Large intestine (tissue), 3 donors: ENCODE data around the gene TTC5. TPM values are rescaled to one million over a fixed set of nuclear protein-coding genes. Genes with fewer than 3 reads are reported as not detected.
"Not testable (repeated sequence)": the region's sequence is repeated elsewhere in the genome, so short reads cannot be mapped to it uniquely, and the experiment has no call there.

ENCODE experiments used
- DNase-seq, 2 donors: peaks; one replicate each; pipeline versions ENCODE4 v3.0.0 to v3.0.0-alpha.2; 2013
- H3K27ac ChIP-seq: one replicate; pipeline ENCODE4 v1.5.1; 2013; ENCODE audit warnings: low read length
- H3K27me3 ChIP-seq: 2 replicates; pipeline ENCODE4 v1.6.1; 2013; ENCODE audit warnings: low read length; ENCODE audit not compliant: control insufficient read depth, insufficient read depth
- H3K36me3 ChIP-seq: 2 replicates; pipeline ENCODE4 v1.6.1; 2013; ENCODE audit warnings: low read length; ENCODE audit not compliant: control insufficient read depth, insufficient read depth
- H3K4me1 ChIP-seq: one replicate; pipeline ENCODE4 v1.6.1; 2013; ENCODE audit warnings: low read length; ENCODE audit not compliant: control insufficient read depth, insufficient read depth
- H3K4me3 ChIP-seq: one replicate; pipeline ENCODE4 v1.5.1; 2013; ENCODE audit warnings: low read length
- H3K9me3 ChIP-seq: one replicate; pipeline ENCODE4 v1.6.1; 2013; ENCODE audit warnings: mild to moderate bottlenecking, low read depth, low read length, moderate library complexity; ENCODE audit not compliant: control insufficient read depth
- WGBS: methylation state at CpG from one replicate; pipeline ENCODE4 v1.1.5; 2013; ENCODE audit warnings: low lambda C conversion rate; ENCODE audit not compliant: insufficient coverage; 5-methylcytosine and 5-hydroxymethylcytosine counted together
- polyA plus RNA-seq: library from polyadenylated mRNA; unstranded; fragments of 120-200 nt; gene quantifications from one replicate; pipeline ENCODE4 v1.2.1, GENCODE V29; 2013

The TTC5 gene
- polyA plus RNA-seq, 1 donor = 14.2 TPM

DNA sequence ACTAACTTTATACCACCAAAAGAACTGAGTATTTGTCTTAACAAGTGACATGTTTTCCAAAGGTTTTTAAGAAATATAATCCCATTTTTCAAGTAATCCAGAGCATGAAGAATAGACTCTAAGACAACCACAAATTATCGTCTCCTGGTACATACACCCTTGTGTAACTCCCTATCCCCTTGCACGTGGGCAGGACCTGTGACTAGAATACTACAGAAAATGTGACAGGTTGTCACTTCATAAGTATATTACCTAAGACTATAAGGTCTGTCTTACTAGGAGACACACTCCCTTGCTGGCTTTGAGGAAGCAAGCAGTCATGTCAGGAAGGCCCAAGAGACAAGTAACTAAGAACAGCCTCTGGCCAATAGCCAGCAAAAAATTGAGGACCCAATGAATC, 8.3 kb upstream of the TTC5 start:
- no peak overlapping the region for H3K4me3 ChIP-seq
- H3K4me1 ChIP-seq = no peaks in the 10 kb centered on the region
- no peaks in the 10 kb centered on the region for H3K9me3 ChIP-seq
- H3K27ac ChIP-seq = no peak overlapping the region
- WGBS = no CpG with 5 or more reads among the region's 2 CpGs
- DNase-seq = no peak
- peaks cover 24% of the 10 kb centered on the region for H3K36me3 ChIP-seq
- no peaks in the 10 kb centered on the region for H3K27me3 ChIP-seq

DNA sequence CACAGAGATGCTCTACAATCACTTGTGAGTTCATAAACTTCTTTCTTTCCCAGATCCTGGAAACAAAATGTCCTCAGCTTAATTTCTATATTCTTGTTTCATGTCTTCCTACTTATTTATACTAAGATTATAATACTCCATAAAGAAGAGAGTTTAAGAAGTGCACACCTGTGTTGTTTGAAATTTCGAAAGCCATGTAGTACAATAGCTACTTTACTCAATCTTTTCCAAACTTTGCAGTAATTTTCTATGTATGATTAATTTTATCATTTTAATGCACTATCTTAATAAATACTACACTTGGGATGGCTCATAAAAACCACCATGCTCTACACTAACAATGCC, 300 bp upstream of the TTC5 start:
- Histone ChIP-seq H3K4me1 (no peaks in the 10 kb centered on the region), H3K36me3 (peaks cover 3% of the 10 kb centered on the region), H3K4me3 (no peak overlapping the region), H3K27me3 (no peaks in the 10 kb centered on the region), H3K9me3 (no peaks in the 10 kb centered on the region), H3K27ac (no peak overlapping the region)
- no peak for DNase-seq
- no CpG with 5 or more reads among the region's 1 CpG for WGBS

DNA sequence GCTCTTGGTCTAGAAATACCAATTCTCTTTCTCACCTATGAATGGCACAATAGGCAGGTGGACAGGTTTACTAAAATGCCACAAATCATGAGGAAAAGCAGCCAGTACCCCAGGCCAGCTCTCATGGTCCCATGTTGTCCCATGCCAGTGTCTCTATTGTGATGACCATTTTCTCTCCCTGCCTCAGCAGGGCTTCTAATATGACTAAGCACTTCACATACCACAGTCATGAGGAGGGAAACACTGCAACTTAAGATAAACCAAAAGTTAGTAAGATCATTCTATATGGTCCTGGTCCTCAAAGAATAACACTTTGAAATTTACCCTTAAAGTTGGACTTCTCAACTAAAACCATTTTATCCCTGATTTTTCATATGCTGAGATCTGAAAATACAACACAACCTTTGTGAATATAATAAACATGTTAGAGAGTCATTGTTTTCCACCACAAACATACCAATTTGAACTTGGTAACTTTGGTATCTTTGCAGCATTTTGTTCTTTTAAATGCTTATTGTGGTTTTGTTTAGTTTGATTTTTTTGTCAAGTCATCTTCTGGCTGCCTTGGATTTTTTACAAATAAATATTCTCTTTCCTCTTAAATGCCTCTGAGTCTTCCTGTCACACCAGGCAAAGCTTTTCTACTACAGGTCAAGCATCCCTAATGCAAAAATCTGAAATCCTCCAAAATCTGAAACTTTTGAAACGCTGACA, 3.6 kb downstream of the TTC5 start:
- Histone ChIP-seq H3K4me1 (no peaks in the 10 kb centered on the region), H3K27ac (no peak overlapping the region), H3K36me3 (peaks cover 35% of the 10 kb centered on the region), H3K9me3 (no peaks in the 10 kb centered on the region), H3K27me3 (no peaks in the 10 kb centered on the region), H3K4me3 (no peak overlapping the region)
- no CpG with 5 or more reads among the region's 1 CpG for WGBS
- no peak for DNase-seq

DNA sequence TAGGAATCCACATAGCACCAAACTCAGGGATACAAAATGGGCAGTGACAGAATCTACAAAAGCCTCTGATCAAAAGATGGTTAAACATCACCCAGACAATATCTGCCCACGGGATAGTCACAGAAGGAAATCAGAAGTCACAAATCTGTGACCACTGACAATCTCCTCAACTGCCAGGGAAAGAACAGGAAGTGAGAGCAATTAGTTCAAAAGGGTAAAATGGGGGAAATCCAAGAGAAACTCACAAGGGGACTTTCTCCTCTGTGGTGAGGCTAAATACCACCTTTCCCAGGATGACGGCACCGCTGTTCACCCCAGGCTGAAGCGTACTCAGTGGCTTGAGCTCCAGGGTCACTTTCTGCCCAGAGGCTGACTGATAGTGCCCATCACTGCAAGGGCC, 10.7 kb downstream of the TTC5 start:
- Histone ChIP-seq H3K4me3 (no peak overlapping the region), H3K27ac (no peak overlapping the region), H3K36me3 (peaks cover 70% of the 10 kb centered on the region), H3K27me3 (no peaks in the 10 kb centered on the region), H3K9me3 (no peaks in the 10 kb centered on the region), H3K4me1 (no peaks in the 10 kb centered on the region)
- no CpG with 5 or more reads among the region's 4 CpGs for WGBS
- no peak for DNase-seq

DNA sequence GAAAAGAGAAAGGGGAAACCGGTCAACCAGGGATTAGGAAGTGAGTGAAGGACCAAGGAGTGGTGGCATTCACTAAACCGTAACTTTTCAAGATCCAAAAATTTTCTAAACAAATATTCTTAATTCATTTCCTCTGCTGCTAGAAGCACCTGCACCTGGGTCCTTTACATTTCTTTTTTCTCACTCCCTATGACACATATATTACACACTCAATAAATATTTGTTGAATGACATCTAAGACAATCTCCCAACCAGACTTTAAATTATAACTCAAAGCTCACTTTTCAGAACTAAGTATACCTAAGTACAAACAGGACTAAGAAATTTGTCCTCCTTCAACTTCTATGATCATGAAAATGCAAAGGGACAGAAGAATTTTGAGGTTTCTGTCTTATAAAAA, 11.1 kb downstream of the TTC5 start:
- H3K36me3 ChIP-seq = peaks cover 72% of the 10 kb centered on the region

DNA sequence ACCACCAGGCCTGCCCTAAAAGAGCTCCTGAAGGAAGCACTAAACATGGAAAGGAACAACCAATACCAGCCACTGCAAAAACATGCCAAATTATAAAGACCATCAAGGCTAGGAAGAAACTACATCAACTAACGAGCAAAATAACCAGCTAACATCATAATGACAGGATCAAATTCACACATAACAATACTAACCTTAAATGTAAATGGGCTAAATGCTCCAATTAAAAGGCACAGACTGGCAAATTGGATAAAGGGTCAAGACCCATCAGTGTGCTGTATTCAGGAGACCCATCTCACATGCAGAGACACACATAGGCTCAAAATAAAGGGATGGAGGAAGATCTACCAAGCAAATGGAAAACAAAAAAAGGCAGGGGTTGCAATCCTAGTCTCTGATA, 23.8 kb downstream of the TTC5 start:
- H3K4me1 ChIP-seq, H3K9me3 ChIP-seq, H3K4me3 ChIP-seq, DNase-seq, H3K27ac ChIP-seq, H3K27me3 ChIP-seq: not testable (repeated sequence)
- peaks cover 15% of the 10 kb centered on the region for H3K36me3 ChIP-seq
- no CpG with 5 or more reads among the region's 1 CpG for WGBS

More for the DNA sequence above, 11.1 kb downstream of the TTC5 start:
- H3K9me3 ChIP-seq = no peaks in the 10 kb centered on the region
- H3K4me1 ChIP-seq = no peaks in the 10 kb centered on the region
- no peak for DNase-seq
- H3K27ac ChIP-seq = no peak overlapping the region
- WGBS = no CpG with 5 or more reads among the region's 2 CpGs
- H3K4me3 ChIP-seq = no peak overlapping the region
- H3K27me3 ChIP-seq = no peaks in the 10 kb centered on the region

DNA sequence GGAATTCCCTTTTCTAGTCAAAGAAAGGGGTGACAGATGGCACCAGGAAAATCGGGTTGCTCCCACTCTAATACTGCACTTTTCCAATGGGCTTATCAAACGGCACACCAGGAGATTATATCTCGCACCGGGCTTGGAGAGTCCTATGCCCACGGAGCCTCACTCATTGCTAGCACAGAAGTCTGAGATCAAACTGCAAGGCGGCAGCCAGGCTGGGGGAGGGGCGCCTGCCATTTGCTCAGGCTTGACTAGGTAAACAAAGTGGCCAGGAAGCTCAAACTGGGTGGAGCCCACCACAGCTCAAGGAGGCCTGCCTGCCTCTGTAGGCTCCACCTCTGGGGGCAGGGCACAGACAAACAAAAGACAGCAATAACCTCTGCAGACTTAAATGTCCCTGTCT, 25.5 kb downstream of the TTC5 start:
- H3K36me3 ChIP-seq = peaks cover 14% of the 10 kb centered on the region
- H3K27me3 ChIP-seq, H3K4me1 ChIP-seq, H3K27ac ChIP-seq, H3K9me3 ChIP-seq, DNase-seq, H3K4me3 ChIP-seq: not testable (repeated sequence)
- WGBS = no CpG with 5 or more reads among the region's 7 CpGs

DNA sequence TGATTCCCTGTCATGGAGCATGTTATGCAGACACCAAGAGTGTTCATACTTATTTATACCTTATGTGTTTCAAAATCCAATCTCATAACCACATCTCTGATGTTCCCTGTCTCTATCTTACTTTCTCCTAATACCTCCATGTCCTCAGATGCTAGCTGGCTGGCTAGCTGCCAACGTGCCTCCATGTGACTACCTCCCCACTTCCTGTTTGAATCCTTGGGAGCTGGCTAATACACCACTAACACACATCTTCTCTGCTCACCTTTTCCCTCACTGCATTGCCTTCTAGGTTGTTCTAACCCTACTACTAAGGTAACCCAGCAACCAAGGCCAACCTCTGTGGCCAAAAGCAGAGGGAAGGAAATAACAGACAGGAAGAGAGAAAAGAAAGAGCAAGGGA, 27.3 kb downstream of the TTC5 start:
- peak in 1 of 2 donors; percentile 19 for DNase-seq
- Histone ChIP-seq H3K4me1 (no peaks in the 10 kb centered on the region), H3K9me3 (peaks cover 6% of the 10 kb centered on the region), H3K4me3 (no peak overlapping the region), H3K27me3 (no peaks in the 10 kb centered on the region), H3K27ac (no peak overlapping the region), H3K36me3 (peaks cover 14% of the 10 kb centered on the region)
- WGBS = no CpG with 5 or more reads among the region's 1 CpG

DNA sequence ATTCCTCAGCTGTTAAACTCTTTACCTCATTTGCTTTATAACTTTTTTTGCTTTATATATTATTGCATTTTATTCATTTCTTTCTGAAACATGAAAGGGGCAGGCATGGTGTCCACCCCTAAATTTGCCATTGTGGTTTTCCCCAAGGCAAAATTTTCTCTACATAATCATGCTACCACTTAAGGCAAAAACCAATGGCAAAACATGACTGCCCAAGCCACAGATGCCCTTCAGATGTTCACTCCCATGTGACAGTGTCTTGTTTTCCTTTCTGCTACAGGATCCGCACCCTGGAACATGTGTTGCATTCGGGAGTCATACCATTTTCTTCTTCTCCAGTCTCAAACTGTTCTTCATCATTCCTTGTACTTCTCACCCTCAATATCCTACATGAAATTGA, 28.3 kb downstream of the TTC5 start:
- WGBS = 100% methylated on average over 2 of the region's 2 CpGs
- Histone ChIP-seq H3K27me3 (no peaks in the 10 kb centered on the region), H3K36me3 (peaks cover 14% of the 10 kb centered on the region), H3K27ac (no peak overlapping the region), H3K4me1 (no peaks in the 10 kb centered on the region), H3K4me3 (no peak overlapping the region), H3K9me3 (peaks cover 10% of the 10 kb centered on the region)
- DNase-seq = no peak

DNA sequence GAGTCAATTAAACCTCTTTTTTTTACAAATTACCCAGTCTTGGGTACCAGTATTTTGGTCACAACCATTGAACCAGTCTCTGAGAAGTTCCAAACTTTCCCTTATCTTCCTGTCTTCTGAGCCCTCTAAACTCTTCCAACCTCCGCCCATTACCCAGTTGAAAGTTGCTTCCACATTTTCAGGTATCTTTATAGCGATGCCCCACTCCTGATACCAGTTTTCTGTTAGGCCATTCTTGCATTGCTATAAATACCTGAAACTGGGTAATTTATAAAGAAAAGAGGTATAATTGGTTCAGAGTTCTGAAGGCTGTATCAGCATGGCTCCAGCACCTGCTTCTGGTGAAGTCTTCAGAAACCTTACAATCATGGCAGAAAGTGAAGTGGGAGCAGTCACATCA, 31.7 kb downstream of the TTC5 start:
- Histone ChIP-seq H3K27me3 (no peaks in the 10 kb centered on the region), H3K4me3 (no peak overlapping the region), H3K27ac (no peak overlapping the region), H3K36me3 (peaks cover 10% of the 10 kb centered on the region), H3K9me3 (peaks cover 10% of the 10 kb centered on the region), H3K4me1 (no peaks in the 10 kb centered on the region)
- no CpG with 5 or more reads among the region's 2 CpGs for WGBS
- DNase-seq = no peak

DNA sequence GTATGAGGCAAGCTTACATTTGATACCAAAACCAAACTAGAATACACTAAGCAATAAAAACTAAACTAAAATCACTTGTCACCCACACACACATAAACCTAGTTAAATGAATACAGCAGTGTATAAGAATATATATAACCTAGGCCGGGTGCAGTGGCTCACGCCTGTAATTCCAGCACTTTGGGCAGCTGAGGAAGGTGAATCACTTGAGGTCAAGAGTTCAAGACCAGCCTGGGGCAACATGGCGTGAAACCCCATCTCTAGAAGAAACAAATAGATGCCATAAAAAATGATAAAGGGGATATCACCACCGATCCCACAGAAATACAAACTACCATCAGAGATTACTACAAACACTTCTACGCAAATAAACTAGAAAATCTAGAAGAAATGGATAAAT, 41.4 kb downstream of the TTC5 start:
- H3K4me3 ChIP-seq = not testable (repeated sequence)

More for the DNA sequence above, 41.4 kb downstream of the TTC5 start:
- H3K27ac ChIP-seq, H3K4me1 ChIP-seq, H3K36me3 ChIP-seq, H3K9me3 ChIP-seq, DNase-seq, H3K27me3 ChIP-seq: not testable (repeated sequence)
- WGBS = no CpG with 5 or more reads among the region's 5 CpGs
